ENCODE measurements around the gene CCT6A.
"Not testable (repeated sequence)": the region's sequence is repeated elsewhere in the genome, so short reads cannot be mapped to it uniquely, and the experiment has no call there.

The CCT6A gene

GRCh38 chr7:56017015-56017414 lies 34.5 kb upstream of the CCT6A start:
- peaks cover 41 to 58% of the 10 kb centered on the region in 2 experiments for H3K36me3 ChIP-seq (ENCODE audit: control insufficient read depth in 2 of 2, insufficient read depth in 1 of 2, low read length in 2 of 2)
- H3K27ac ChIP-seq (ENCODE audit: extremely low read depth, low read depth, low read length); H3K4me3 ChIP-seq (ENCODE audit: low read depth, low read length); CTCF ChIA-PET; H3K4me1 ChIP-seq (ENCODE audit: control insufficient read depth, insufficient read depth, low read length); H3K9me3 ChIP-seq (ENCODE audit: control insufficient read depth, insufficient read depth, low read depth, low read length): not testable (repeated sequence)
- POLR2A ChIA-PET, result interaction anchor here (1.0 kb wide), 1 partner anchor 16 kb away, joined by 3 read pairs; no protein-coding TSS in a partner anchor

DNA sequence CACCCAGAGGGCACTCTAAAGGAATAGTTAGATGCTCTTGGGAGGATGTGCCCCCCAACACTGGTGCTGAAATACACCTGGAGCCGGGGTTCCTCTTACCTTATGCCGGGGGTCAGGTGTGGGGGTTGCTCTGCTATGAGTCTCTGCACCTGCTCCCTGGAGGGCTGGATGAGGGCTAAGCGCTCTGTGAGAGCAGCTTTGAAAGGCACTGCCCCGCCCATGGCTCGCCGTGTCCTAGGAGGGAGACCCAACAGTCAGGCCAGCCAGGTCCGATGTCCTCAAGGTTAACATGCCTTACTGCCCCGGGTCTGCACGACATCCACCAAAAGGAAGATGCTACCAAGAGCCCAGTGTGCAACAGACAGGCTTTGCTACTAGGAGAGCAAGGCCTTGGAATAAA lies 32.1 kb upstream of the CCT6A start:
- Histone ChIP-seq H3K27ac (ENCODE audit: extremely low read depth, low read depth, low read length) (no peak overlapping the region), H3K36me3 (ENCODE audit: control insufficient read depth in 2 of 2, insufficient read depth in 1 of 2, low read length in 2 of 2) (peaks cover 28 to 45% of the 10 kb centered on the region in 2 experiments), H3K9me3 (ENCODE audit: control insufficient read depth, insufficient read depth, low read depth, low read length) (no peaks in the 10 kb centered on the region), H3K4me1 (ENCODE audit: control insufficient read depth, insufficient read depth, low read length) (no peaks in the 10 kb centered on the region), H3K4me3 (ENCODE audit: low read depth, low read length) (no peak overlapping the region)
- ChIA-PET POLR2A (interaction anchor here (2.2 kb wide), 1 partner anchor 32 kb away, joined by 5 read pairs; the partner anchor contains the start of gene PSPH), CTCF (no interaction called here)
- TF ChIP-seq ZNF132 (tag by site-specific recombination; IDR thresholded peaks at IDR 0.05; ENCODE audit: borderline replicate concordance), result no peak
- no peak for TF ChIP-seq ZNF473 (tag by site-specific recombination; IDR thresholded peaks at IDR 0.05)
- TF ChIP-seq ZNF341 (tag by site-specific recombination; IDR thresholded peaks at IDR 0.05; ENCODE audit: low read depth), result no peak
- no peak for TF ChIP-seq ZNF639 (tag by site-specific recombination; IDR thresholded peaks at IDR 0.05)
- TF ChIP-seq ZBTB17 (tag by site-specific recombination; IDR thresholded peaks at IDR 0.05), result no peak
- TF ChIP-seq ZNF558 (tag by site-specific recombination; IDR thresholded peaks at IDR 0.05), result no peak
- TF ChIP-seq ELK4 (IDR thresholded peaks at IDR 0.05; ENCODE audit: borderline replicate concordance, low read depth, low read length), result no peak
- no peak for TF ChIP-seq SCRT1 (tag by site-specific recombination; IDR thresholded peaks at IDR 0.05; ENCODE audit: borderline replicate concordance)
- no peak for TF ChIP-seq ZBTB8A (tag by site-specific recombination; IDR thresholded peaks at IDR 0.05)
- TF ChIP-seq ZNF645 (tag by site-specific recombination; IDR thresholded peaks at IDR 0.05), result no peak
- TF ChIP-seq ZNF585B (tag by site-specific recombination; IDR thresholded peaks at IDR 0.05), result no peak
- no peak for TF ChIP-seq KLF16 (tag by site-specific recombination; IDR thresholded peaks at IDR 0.05)
- no peak for TF ChIP-seq ZNF747 (tag by site-specific recombination; IDR thresholded peaks at IDR 0.05)
- no peak for TF ChIP-seq ZNF223 (tag by site-specific recombination; IDR thresholded peaks at IDR 0.05)
- TF ChIP-seq ZNF623 (tag by site-specific recombination; IDR thresholded peaks at IDR 0.05), result no peak

- ChIA-PET CTCF (interaction anchor here (0.6 kb wide), 1 partner anchor 14 kb away, joined by 3 read pairs; no protein-coding TSS in a partner anchor), POLR2A (interaction anchor here (0.9 to 1.0 kb wide), 2 partner anchors 11 to 41 kb away, joined by 3 read pairs; no protein-coding TSS in a partner anchor)
- no peaks in the 10 kb centered on the region for H3K4me1 ChIP-seq (ENCODE audit: control insufficient read depth, insufficient read depth, low read length)
- no peak overlapping the region for H3K27ac ChIP-seq (ENCODE audit: extremely low read depth, low read depth, low read length)
- no peak overlapping the region for H3K4me3 ChIP-seq (ENCODE audit: low read depth, low read length)
- peaks cover 40 to 51% of the 10 kb centered on the region in 2 experiments for H3K36me3 ChIP-seq (ENCODE audit: control insufficient read depth in 2 of 2, insufficient read depth in 1 of 2, low read length in 2 of 2)
- no peaks in the 10 kb centered on the region for H3K9me3 ChIP-seq (ENCODE audit: control insufficient read depth, insufficient read depth, low read depth, low read length)
- TF ChIP-seq, protein P1, sequence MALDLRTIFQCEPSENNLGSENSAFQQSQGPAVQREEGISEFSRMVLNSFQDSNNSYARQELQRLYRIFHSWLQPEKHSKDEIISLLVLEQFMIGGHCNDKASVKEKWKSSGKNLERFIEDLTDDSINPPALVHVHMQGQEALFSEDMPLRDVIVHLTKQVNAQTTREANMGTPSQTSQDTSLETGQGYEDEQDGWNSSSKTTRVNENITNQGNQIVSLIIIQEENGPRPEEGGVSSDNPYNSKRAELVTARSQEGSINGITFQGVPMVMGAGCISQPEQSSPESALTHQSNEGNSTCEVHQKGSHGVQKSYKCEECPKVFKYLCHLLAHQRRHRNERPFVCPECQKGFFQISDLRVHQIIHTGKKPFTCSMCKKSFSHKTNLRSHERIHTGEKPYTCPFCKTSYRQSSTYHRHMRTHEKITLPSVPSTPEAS (tag by site-specific recombination; IDR thresholded peaks at IDR 0.05), result no peak
- TF ChIP-seq, protein P2, sequence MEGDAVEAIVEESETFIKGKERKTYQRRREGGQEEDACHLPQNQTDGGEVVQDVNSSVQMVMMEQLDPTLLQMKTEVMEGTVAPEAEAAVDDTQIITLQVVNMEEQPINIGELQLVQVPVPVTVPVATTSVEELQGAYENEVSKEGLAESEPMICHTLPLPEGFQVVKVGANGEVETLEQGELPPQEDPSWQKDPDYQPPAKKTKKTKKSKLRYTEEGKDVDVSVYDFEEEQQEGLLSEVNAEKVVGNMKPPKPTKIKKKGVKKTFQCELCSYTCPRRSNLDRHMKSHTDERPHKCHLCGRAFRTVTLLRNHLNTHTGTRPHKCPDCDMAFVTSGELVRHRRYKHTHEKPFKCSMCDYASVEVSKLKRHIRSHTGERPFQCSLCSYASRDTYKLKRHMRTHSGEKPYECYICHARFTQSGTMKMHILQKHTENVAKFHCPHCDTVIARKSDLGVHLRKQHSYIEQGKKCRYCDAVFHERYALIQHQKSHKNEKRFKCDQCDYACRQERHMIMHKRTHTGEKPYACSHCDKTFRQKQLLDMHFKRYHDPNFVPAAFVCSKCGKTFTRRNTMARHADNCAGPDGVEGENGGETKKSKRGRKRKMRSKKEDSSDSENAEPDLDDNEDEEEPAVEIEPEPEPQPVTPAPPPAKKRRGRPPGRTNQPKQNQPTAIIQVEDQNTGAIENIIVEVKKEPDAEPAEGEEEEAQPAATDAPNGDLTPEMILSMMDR (tag by site-specific recombination; IDR thresholded peaks at IDR 0.05), result no peak
- TF ChIP-seq ZNF324 (tag by site-specific recombination; IDR thresholded peaks at IDR 0.05) (no peak), ZEB2 (tag by site-specific recombination; IDR thresholded peaks at IDR 0.05) (no peak), HOXC10 (CRISPR knock-in tag; IDR thresholded peaks at IDR 0.05) (no peak), ZNF792 (tag by site-specific recombination; IDR thresholded peaks at IDR 0.05) (no peak), ZNF211 (tag by site-specific recombination; IDR thresholded peaks at IDR 0.05; ENCODE audit: low read depth) (no peak), FEZF1 (tag by site-specific recombination; IDR thresholded peaks at IDR 0.05) (no peak), ZNF623 (tag by site-specific recombination; IDR thresholded peaks at IDR 0.05) (no peak), ZNF214 (tag by site-specific recombination; IDR thresholded peaks at IDR 0.05; ENCODE audit: borderline replicate concordance) (no peak)
- TF ChIP-seq, protein P3, sequence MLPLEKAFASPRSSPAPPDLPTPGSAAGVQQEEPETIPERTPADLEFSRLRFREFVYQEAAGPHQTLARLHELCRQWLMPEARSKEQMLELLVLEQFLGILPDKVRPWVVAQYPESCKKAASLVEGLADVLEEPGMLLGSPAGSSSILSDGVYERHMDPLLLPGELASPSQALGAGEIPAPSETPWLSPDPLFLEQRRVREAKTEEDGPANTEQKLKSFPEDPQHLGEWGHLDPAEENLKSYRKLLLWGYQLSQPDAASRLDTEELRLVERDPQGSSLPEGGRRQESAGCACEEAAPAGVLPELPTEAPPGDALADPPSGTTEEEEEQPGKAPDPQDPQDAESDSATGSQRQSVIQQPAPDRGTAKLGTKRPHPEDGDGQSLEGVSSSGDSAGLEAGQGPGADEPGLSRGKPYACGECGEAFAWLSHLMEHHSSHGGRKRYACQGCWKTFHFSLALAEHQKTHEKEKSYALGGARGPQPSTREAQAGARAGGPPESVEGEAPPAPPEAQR (tag by site-specific recombination; IDR thresholded peaks at IDR 0.05), result no peak
Observed at GRCh38 chr7:56023500-56023899, 28.1 kb upstream of the CCT6A start.
